ENCODE data around the gene CRTC2. TPM values are rescaled to one million over a fixed set of nuclear protein-coding genes. Genes with fewer than 3 reads are reported as not detected.

Gene CRTC2
- total RNA-seq, 4 donors from 2014 or later = 17.7 to 95.5 (median 18.0) TPM

DNA sequence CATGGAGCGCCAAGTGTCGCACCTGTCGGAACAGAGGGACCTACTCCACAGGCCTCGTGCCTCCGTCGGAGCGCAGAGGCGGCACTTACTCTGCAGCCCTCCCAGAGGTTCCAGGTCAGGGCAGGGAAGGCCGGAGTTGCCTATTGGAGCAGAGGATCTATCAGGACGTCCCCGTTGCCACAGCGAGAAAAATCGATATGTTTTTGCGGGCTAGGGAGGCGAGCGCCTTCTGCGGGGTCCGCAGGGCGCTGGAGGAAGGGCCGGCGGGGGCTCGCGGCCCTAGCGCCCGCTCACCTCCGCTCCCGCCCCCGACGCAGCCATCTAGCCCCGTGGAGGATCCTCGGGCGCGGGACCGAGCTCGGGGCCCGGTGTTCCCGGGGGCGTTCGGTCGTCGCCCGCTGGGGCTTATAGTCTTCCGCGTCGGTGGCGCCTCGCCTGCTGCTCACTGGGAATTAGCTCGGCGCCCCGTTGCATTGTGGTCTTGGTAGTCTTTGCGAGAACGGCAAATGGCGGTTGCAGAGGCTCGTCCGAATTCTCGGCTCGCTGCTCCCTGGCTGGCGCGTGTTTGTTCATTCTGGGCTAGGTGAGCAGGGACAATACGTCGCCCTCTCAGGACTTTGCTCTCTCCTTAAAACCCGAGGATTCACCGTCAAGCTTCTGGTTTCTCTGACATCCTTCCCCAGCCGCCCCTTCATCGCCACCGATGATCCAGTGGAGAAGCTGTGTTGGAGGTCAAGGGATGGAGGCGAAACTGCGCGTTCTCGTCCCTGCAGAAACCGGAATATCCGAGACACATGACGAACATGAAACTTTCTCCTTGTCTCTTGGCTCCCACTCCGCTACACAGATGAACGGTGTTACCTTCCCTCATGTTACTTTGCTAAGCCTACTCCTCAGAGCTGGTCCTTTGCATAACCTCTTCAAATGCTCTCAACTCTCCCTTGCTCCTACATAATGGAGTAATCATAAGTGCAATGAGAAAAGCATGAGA is 19.1 kb upstream of the CRTC2 start, which contains the start of gene JTB:
JTB (minus strand) TSS at position 425 of the 991 bp plus-strand sequence; CDS start at position 3, 422 bp downstream.
- TF ChIP-seq, protein P1, sequence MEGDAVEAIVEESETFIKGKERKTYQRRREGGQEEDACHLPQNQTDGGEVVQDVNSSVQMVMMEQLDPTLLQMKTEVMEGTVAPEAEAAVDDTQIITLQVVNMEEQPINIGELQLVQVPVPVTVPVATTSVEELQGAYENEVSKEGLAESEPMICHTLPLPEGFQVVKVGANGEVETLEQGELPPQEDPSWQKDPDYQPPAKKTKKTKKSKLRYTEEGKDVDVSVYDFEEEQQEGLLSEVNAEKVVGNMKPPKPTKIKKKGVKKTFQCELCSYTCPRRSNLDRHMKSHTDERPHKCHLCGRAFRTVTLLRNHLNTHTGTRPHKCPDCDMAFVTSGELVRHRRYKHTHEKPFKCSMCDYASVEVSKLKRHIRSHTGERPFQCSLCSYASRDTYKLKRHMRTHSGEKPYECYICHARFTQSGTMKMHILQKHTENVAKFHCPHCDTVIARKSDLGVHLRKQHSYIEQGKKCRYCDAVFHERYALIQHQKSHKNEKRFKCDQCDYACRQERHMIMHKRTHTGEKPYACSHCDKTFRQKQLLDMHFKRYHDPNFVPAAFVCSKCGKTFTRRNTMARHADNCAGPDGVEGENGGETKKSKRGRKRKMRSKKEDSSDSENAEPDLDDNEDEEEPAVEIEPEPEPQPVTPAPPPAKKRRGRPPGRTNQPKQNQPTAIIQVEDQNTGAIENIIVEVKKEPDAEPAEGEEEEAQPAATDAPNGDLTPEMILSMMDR (IDR thresholded peaks at IDR 0.05; ENCODE audit: low read depth) = no peak

DNA sequence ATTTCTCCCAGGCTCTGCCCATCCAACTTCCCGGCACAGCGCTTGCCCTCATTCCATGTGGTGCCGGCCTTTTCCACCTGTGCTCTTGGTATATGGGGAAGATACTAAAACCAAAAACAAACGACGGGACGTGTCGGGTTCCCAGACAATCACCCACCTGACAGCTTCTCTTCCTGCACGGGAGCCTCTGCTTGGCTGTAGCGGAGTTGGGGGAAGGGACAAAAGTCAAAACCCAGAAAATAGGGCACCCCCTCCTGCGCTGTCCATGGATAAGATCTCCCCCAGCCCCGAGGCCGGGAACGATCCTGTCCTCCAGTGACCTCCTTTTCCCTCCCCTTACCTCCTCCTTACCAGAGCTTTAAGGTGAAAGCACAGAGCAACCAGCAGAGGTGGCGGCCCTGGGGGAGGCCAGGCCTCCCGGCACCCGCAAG is 18.4 kb upstream of the CRTC2 start:
- TF ChIP-seq, protein P1 (IDR thresholded peaks at IDR 0.05; ENCODE audit: low read depth) = no peak

DNA sequence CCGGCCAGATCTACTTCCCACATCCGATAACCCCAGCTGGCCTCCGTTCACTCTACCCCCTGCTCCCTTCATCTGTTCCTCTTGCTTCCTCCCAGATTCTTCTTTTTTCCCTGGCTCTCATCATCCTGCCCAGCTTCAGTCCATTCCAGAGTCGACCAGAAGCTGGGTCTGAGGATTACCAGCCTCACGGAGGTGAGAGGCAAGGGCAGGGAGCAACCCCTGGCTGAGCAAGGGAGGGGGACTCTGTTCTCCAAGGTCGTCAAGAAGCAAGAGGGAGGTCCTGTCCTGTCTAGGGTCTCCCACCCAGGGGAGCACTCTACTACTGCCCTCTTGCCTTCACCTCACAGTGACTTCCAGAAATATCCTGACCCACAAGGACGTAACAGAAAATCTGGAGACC is 15.1 kb upstream of the CRTC2 start:
- TF ChIP-seq, protein P1 (IDR thresholded peaks at IDR 0.05; ENCODE audit: low read depth) = no peak

DNA sequence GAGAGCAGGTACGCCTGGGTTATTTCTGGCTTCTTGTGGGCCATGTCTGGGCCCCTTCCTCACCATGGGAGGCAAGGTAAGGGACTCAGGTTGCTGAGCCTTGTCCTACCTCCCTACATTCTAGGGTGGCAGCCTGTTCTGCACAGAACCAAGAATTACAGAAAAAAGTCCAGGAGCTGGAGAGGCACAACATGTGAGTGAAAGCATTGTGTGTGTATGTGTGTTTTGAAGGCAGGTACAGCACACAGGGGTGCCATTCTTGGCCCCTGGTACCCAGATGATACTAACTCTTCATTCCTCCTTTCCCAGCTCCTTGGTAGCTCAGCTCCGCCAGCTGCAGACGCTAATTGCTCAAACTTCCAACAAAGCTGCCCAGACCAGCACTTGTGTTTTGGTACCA is 14.7 kb upstream of the CRTC2 start:
- TF ChIP-seq, protein P1 (IDR thresholded peaks at IDR 0.05; ENCODE audit: low read depth) = no peak

DNA sequence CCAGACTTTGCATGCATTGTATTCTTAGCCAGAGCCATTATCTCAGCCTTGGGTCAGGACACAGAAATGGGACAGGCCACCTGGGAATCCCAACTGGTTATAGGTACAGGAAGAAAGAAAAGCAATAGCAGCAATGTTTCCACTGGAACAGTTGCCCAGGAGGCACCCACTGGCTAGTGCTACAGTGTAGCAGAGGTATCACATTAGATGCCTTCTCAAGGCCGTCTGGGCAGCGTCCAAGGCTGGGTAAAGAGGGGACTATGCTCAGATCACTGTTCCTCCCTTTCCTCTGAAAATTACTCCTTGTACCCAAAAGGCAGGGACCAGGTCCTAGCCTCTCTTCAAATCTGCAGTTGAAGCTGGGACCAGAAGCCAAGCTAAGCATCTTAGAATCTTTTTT is 11.9 kb upstream of the CRTC2 start:
- TF ChIP-seq, protein P1 (IDR thresholded peaks at IDR 0.05; ENCODE audit: low read depth) = no peak

DNA sequence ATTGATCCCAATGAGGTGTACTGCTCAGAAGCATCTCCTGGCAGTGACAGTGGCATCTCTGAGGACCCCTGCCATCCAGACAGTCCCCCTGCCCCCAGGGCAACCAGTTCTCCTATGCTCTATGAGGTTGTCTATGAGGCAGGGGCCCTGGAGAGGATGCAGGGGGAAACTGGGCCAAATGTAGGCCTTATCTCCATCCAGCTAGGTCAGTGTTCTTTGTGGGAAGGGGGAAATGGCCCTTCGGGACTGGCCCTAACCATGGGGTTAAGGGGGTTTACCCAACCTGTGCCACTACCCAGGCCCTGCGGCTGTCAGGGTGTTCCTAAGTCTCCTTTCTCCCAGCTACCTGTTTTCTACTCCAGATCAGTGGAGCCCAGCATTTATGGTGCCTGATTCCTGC is 10.6 kb upstream of the CRTC2 start:
- TF ChIP-seq, protein P1 (IDR thresholded peaks at IDR 0.05; ENCODE audit: low read depth) = no peak

DNA sequence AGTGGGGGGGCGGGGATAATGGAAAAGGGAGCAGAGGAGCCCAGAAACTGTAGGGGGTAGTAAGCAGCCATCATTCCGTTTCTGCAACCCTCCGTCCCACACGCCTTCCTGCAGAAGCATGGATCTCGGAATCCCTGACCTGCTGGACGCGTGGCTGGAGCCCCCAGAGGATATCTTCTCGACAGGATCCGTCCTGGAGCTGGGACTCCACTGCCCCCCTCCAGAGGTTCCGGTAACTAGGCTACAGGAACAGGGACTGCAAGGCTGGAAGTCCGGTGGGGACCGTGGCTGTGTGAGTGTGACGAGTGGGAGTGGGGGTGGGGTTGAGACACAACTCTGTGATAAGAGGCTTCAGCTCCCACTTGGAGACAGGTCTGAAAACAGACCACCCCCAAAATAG is 10.0 kb upstream of the CRTC2 start:
- TF ChIP-seq, protein P1 (IDR thresholded peaks at IDR 0.05; ENCODE audit: low read depth) = no peak

Data from subcutaneous adipose tissue (tissue), 4 donors.